Neural cell (in vitro differentiated cells): Measurements from ENCODE around the gene COQ9. TPM values are rescaled to one million over a fixed set of nuclear protein-coding genes. Genes with fewer than 3 reads are reported as not detected.

Experiments
- H2AFZ ChIP-seq: fragments of 200-600, 300-800 bp; sonication (generic), shearing (Covaris generic); 2 replicates; pipeline ENCODE4 v1.6.0; 2014; ENCODE audit warnings: low read depth, mild to moderate bottlenecking, antibody characterized with exemption, low read length, moderate library complexity
- H3F3A ChIP-seq: fragments of 200-600 bp; shearing (Covaris generic); 2 replicates; pipeline ENCODE4 v1.6.1; 2016; ENCODE audit warnings: mild to moderate bottlenecking, moderate library complexity, mixed read lengths, antibody characterized with exemption, low read length; ENCODE audit not compliant: insufficient read depth, poor library complexity, severe bottlenecking
- H3K27ac ChIP-seq: fragments of 200-600, 300-800 bp; sonication (generic), shearing (Covaris generic); 2 replicates; pipeline ENCODE4 v1.5.1; 2014; ENCODE audit warnings: mild to moderate bottlenecking, low read length, moderate library complexity
- H3K27me3 ChIP-seq: fragments of 300-800, 200-600 bp; sonication (generic), shearing (Covaris generic); 2 replicates; pipeline ENCODE4 v1.6.0; 2014; ENCODE audit warnings: mild to moderate bottlenecking, low read depth, low read length, moderate library complexity; ENCODE audit not compliant: insufficient read depth
- H3K36me3 ChIP-seq: fragments of 300-800, 200-600 bp; sonication (generic), shearing (Covaris generic); 2 replicates; pipeline ENCODE4 v1.5.1; 2014; ENCODE audit warnings: mild to moderate bottlenecking, antibody characterized with exemption, low read length, moderate library complexity; ENCODE audit not compliant: insufficient read depth
- H3K4me2 ChIP-seq: fragments of 300-800, 200-600 bp; sonication (generic), shearing (Covaris generic); 2 replicates; pipeline ENCODE4 v1.6.0; 2014; ENCODE audit warnings: mild to moderate bottlenecking, low read length
- H3K4me3 ChIP-seq: fragments of 300-800, 200-600 bp; sonication (generic), shearing (Covaris generic); 2 replicates; pipeline ENCODE4 v1.5.1; 2014; ENCODE audit warnings: mild to moderate bottlenecking, low read length, moderate library complexity
- H3K79me2 ChIP-seq: fragments of 200-600 bp; shearing (Covaris generic); replicated peaks from 2 replicates; pipeline ENCODE4 v1.6.0; 2014; ENCODE audit warnings: mild to moderate bottlenecking, low read length, moderate library complexity; ENCODE audit not compliant: insufficient read depth
- H3K9ac ChIP-seq: fragments of 300-800, 200-600 bp; sonication (generic), shearing (Covaris generic); 2 replicates; pipeline ENCODE4 v1.6.1; 2016; ENCODE audit warnings: mild to moderate bottlenecking, low read length, mixed read lengths
- H3K9me2 ChIP-seq: fragments of 200-600 bp; shearing (Covaris generic); 2 replicates; pipeline ENCODE4 v1.6.1; 2016; ENCODE audit warnings: mild to moderate bottlenecking, low read length, mixed read lengths; ENCODE audit not compliant: insufficient read depth
- H3K9me3 ChIP-seq: fragments of 200-600, 300-800 bp; sonication (generic), shearing (Covaris generic); 2 replicates; pipeline ENCODE4 v1.6.1; 2016; ENCODE audit warnings: mild to moderate bottlenecking, mixed run types, low read length, moderate library complexity, mixed read lengths
- H4K20me1 ChIP-seq: fragments of 200-600 bp; shearing (Covaris generic); 2 replicates; pipeline ENCODE4 v1.6.1; 2016; ENCODE audit warnings: mild to moderate bottlenecking, mixed run types; ENCODE audit not compliant: insufficient read depth
- EP300 ChIP-seq: fragments of 450-650 bp; conservative IDR thresholded peaks from 2 replicates; pipeline ENCODE4 v1.6.1; 2014; ENCODE audit warnings: antibody characterized with exemption, mild to moderate bottlenecking, moderate library complexity; ENCODE audit not compliant: poor library complexity, severe bottlenecking
- EZH2 ChIP-seq: fragments of 200-600, 300-800 bp; shearing (Covaris generic), sonication (generic); IDR thresholded peaks from 2 replicates; pipeline ENCODE4 v1.6.1; 2014; ENCODE audit warnings: antibody characterized with exemption, low read length, borderline replicate concordance, mild to moderate bottlenecking; ENCODE audit not compliant: insufficient read depth, poor library complexity, severe bottlenecking
- MXI1 ChIP-seq: fragments of 450-650 bp; conservative IDR thresholded peaks from 2 replicates; pipeline ENCODE4 v1.6.1; 2014; ENCODE audit warnings: antibody characterized with exemption, mild to moderate bottlenecking; ENCODE audit not compliant: poor library complexity, severe bottlenecking
- POLR2AphosphoS5 ChIP-seq: IDR thresholded peaks from 2 replicates; pipeline ENCODE4 v1.6.1; 2012
- RAD21 ChIP-seq: fragments of 450-650 bp; conservative IDR thresholded peaks from 2 replicates; pipeline ENCODE4 v1.6.1; 2014; ENCODE audit warnings: antibody characterized with exemption, mild to moderate bottlenecking, moderate library complexity
- REST ChIP-seq: IDR thresholded peaks from 2 replicates; pipeline ENCODE4 v1.6.1; 2012; ENCODE audit warnings: borderline replicate concordance
- SMC3 ChIP-seq: fragments of 450-650 bp; conservative IDR thresholded peaks from 2 replicates; pipeline ENCODE4 v1.6.1; 2014; ENCODE audit warnings: antibody characterized with exemption, mild to moderate bottlenecking, moderate library complexity; ENCODE audit not compliant: poor library complexity
- TAF1 ChIP-seq: IDR thresholded peaks from 2 replicates; pipeline ENCODE4 v1.6.1; 2012; ENCODE audit warnings: low read depth
- polyA plus RNA-seq: library from polyadenylated mRNA; depleted of rRNA; stranded (reverse); fragments of >200 nt; gene quantifications from 2 replicates; pipeline ENCODE4 v1.2.3, GENCODE V29; 2014
- TF ChIP-seq, protein P1 (sequence below): fragments of 450-650 bp; IDR thresholded peaks from 2 replicates; pipeline ENCODE4 v1.5.1; 2014; ENCODE audit warnings: antibody characterized with exemption, mild to moderate bottlenecking, moderate library complexity; ENCODE audit not compliant: poor library complexity, severe bottlenecking

COQ9 gene
- polyA plus RNA-seq, 1 donor from 2014 or later: 78.7 TPM

DNA sequence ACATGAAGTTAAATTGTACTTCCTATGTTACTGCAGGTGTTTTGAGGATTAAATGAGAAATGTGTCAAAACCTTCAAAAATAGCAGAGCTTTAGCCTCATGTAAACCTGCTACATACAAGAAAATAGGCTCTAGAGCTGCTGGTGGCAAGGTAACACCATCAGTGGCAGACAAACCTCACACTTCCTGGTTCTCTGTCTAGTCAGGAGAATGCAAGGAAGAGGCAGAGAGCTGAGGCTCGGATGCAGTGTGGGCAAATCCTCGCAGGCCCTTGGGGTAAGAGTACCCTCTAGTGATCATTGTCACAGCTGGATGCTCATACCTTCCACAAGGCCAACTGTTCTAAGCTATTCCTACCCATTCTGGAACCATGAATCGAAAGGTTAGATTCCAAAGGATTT lies 14.3 kb upstream of the COQ9 start:
- Histone ChIP-seq H4K20me1 (no peaks in the 10 kb centered on the region), H3F3A (no peaks in the 10 kb centered on the region), H3K27ac (no peak overlapping the region), H3K27me3 (no peaks in the 10 kb centered on the region), H3K36me3 (peaks cover 11% of the 10 kb centered on the region), H2AFZ (no peak overlapping the region), H3K9me2 (no peaks in the 10 kb centered on the region), H3K79me2 (no peaks in the 10 kb centered on the region), H3K4me3 (no peak overlapping the region), H3K4me2 (no peak overlapping the region), H3K9me3 (no peaks in the 10 kb centered on the region), H3K9ac (no peak overlapping the region)
- no peak for TF ChIP-seq TAF1
- TF ChIP-seq, protein P1, sequence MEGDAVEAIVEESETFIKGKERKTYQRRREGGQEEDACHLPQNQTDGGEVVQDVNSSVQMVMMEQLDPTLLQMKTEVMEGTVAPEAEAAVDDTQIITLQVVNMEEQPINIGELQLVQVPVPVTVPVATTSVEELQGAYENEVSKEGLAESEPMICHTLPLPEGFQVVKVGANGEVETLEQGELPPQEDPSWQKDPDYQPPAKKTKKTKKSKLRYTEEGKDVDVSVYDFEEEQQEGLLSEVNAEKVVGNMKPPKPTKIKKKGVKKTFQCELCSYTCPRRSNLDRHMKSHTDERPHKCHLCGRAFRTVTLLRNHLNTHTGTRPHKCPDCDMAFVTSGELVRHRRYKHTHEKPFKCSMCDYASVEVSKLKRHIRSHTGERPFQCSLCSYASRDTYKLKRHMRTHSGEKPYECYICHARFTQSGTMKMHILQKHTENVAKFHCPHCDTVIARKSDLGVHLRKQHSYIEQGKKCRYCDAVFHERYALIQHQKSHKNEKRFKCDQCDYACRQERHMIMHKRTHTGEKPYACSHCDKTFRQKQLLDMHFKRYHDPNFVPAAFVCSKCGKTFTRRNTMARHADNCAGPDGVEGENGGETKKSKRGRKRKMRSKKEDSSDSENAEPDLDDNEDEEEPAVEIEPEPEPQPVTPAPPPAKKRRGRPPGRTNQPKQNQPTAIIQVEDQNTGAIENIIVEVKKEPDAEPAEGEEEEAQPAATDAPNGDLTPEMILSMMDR: no peak
- no peak for TF ChIP-seq MXI1
- TF ChIP-seq EZH2: no peak
- no peak for TF ChIP-seq EP300
- TF ChIP-seq SMC3: no peak
- no peak for TF ChIP-seq REST
- no peak for TF ChIP-seq POLR2AphosphoS5
- no peak for TF ChIP-seq RAD21

DNA sequence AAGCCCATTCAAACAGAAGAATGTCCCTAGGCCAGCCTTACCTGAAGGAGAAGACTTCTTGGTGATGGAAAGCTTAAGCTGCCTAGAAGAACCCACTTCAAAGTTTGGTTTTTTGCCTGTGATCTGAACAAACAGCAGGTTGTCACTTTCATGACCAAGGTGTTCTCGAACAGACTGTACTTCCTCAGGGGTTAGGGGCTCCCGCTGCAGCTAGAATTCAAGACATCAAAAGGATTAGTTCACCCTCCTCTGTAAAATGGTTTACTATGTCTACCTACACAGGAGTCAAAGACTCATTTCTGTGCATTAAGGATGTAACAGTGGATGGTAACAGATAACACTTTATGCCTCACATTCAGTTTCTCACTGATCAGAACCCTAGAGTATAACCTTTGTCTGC lies 13.3 kb upstream of the COQ9 start:
- Histone ChIP-seq H3F3A (no peaks in the 10 kb centered on the region), H3K79me2 (no peaks in the 10 kb centered on the region), H3K27me3 (no peaks in the 10 kb centered on the region), H3K9me3 (no peaks in the 10 kb centered on the region), H4K20me1 (no peaks in the 10 kb centered on the region), H3K36me3 (peaks cover 11% of the 10 kb centered on the region), H3K9ac (no peak overlapping the region), H3K27ac (no peak overlapping the region), H3K4me2 (no peak overlapping the region), H2AFZ (no peak overlapping the region), H3K4me3 (no peak overlapping the region), H3K9me2 (no peaks in the 10 kb centered on the region)
- TF ChIP-seq EZH2: no peak
- TF ChIP-seq TAF1: no peak
- TF ChIP-seq MXI1: no peak
- TF ChIP-seq EP300: no peak
- TF ChIP-seq RAD21: no peak
- TF ChIP-seq POLR2AphosphoS5: no peak
- TF ChIP-seq, protein P1: no peak
- no peak for TF ChIP-seq REST
- no peak for TF ChIP-seq SMC3
